ENCODE data around the gene IGF1R.
"Not testable (repeated sequence)": the region's sequence is repeated elsewhere in the genome, so short reads cannot be mapped to it uniquely, and the experiment has no call there.

IGF1R gene

GRCh38 chr15:98996169-98996568, 347.8 kb downstream of the IGF1R start:
- no peak overlapping the region for H3K4me3 ChIP-seq (ENCODE audit: low read depth, low read length)
- no peak for TF ChIP-seq CTCF (IDR thresholded peaks at IDR 0.05; ENCODE audit: low read depth, low read length, missing control alignments)
- no peak for DNase-seq (ENCODE audit: low read depth)

GRCh38 chr15:98996624-98997023, 348.3 kb downstream of the IGF1R start:
- no peak for DNase-seq (ENCODE audit: low read depth)
- TF ChIP-seq CTCF (IDR thresholded peaks at IDR 0.05; ENCODE audit: low read depth, low read length, missing control alignments), result no peak
- no peak overlapping the region for H3K4me3 ChIP-seq (ENCODE audit: low read depth, low read length)

GRCh38 chr15:98997312-98997711, 349.0 kb downstream of the IGF1R start:
- TF ChIP-seq CTCF (IDR thresholded peaks at IDR 0.05; ENCODE audit: low read depth, low read length, missing control alignments), result no peak
- H3K4me3 ChIP-seq (ENCODE audit: low read depth, low read length), result no peak overlapping the region

GRCh38 chr15:98997755-98998154, 349.4 kb downstream of the IGF1R start:
- no peak overlapping the region for H3K4me3 ChIP-seq (ENCODE audit: low read depth, low read length)
- no peak for TF ChIP-seq CTCF (IDR thresholded peaks at IDR 0.05; ENCODE audit: low read depth, low read length, missing control alignments)
- DNase-seq (ENCODE audit: low read depth), result no peak

More at GRCh38 chr15:98997312-98997711, 349.0 kb downstream of the IGF1R start:
- DNase-seq (ENCODE audit: low read depth), result no peak

GRCh38 chr15:98998279-98998678, 349.9 kb downstream of the IGF1R start:
- DNase-seq (ENCODE audit: low read depth), result no peak
- TF ChIP-seq CTCF (IDR thresholded peaks at IDR 0.05; ENCODE audit: low read depth, low read length, missing control alignments), result no peak
- H3K4me3 ChIP-seq (ENCODE audit: low read depth, low read length), result no peak overlapping the region

- no peak overlapping the region for H3K4me3 ChIP-seq (ENCODE audit: low read depth, low read length)
- no peak for TF ChIP-seq CTCF (IDR thresholded peaks at IDR 0.05; ENCODE audit: low read depth, low read length, missing control alignments)
- no peak for DNase-seq (ENCODE audit: low read depth)
Observed at GRCh38 chr15:98999233-98999632, 350.9 kb downstream of the IGF1R start.

- H3K4me3 ChIP-seq (ENCODE audit: low read depth, low read length), result no peak overlapping the region
- DNase-seq (ENCODE audit: low read depth), result no peak
- TF ChIP-seq CTCF (IDR thresholded peaks at IDR 0.05; ENCODE audit: low read depth, low read length, missing control alignments), result no peak
Observed at GRCh38 chr15:99002226-99002625, 353.9 kb downstream of the IGF1R start.

- not testable (repeated sequence) for DNase-seq (ENCODE audit: low read depth)
Observed at GRCh38 chr15:99003317-99003716, 355.0 kb downstream of the IGF1R start.

GRCh38 chr15:99004998-99005974, 356.9 kb downstream of the IGF1R start:
- DNase-seq (ENCODE audit: low read depth); H3K4me3 ChIP-seq (ENCODE audit: low read depth, low read length): not testable (repeated sequence)

More at GRCh38 chr15:99003317-99003716, 355.0 kb downstream of the IGF1R start:
- H3K4me3 ChIP-seq (ENCODE audit: low read depth, low read length), result not testable (repeated sequence)

Measured in GM12864 (cell line).